Adipose tissue (tissue), 3 donors: ENCODE measurements around the gene TRIM14. TPM values are rescaled to one million over a fixed set of nuclear protein-coding genes. Genes with fewer than 3 reads are reported as not detected.
"Not testable (repeated sequence)": the region's sequence is repeated elsewhere in the genome, so short reads cannot be mapped to it uniquely, and the experiment has no call there.

Experiments used
- H3K27ac ChIP-seq: one replicate; pipeline ENCODE4 v1.5.1; 2013; ENCODE audit warnings: low read depth, low read length
- WGBS, 3 donors: extraction: QIAGEN DNeasy Blood & Tissue Kit; methylation state at CpG; one replicate each; pipeline ENCODE4 v1.1.7; 2013; 5-methylcytosine and 5-hydroxymethylcytosine counted together
- polyA plus RNA-seq, 3 donors: library from polyadenylated mRNA; stranded (reverse); fragments of 200-250 nt; gene quantifications; one replicate each; pipeline ENCODE4 v1.2.3, GENCODE V29; 2013
- donor health status: healthy with polysubstance abuse.
- donor health status: Bipolar disorder and iron deficiency.
- donor health status: healthy.

TRIM14 gene
- polyA plus RNA-seq, 3 donors: 1.2 to 5.6 (median 2.6) TPM

DNA sequence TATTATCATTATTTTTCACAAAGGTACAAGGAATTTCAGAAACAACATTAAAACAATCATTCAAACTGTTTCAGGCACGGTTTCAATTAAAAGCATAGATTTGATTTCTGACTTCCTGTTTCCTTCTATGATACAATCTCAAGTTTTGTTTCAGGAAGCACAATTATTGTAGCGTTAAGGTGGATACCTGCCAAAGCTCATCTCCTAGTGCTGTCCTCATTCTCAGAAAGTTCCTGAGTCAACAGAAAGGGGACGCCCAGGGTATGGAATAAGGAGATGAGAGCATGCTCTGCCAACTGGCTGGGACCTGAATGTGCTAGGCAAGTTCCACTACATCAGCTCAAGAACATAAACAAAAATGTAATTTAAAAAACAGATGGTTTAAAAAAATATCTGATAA lies 2.0 kb upstream of the TRIM14 start:
- WGBS, 3 donors: 13 to 36% (median 16%) methylated on average over 3 of the region's 3 CpGs

GRCh38 chr9:98120476-98120875 lies 1.5 kb upstream of the TRIM14 start:
- no peak overlapping the region for H3K27ac ChIP-seq
- WGBS, 3 donors: 44 to 62% (median 51%) methylated on average over 3 of the region's 3 CpGs

More for the DNA sequence above, 2.0 kb upstream of the TRIM14 start:
- H3K27ac ChIP-seq: no peak overlapping the region

DNA sequence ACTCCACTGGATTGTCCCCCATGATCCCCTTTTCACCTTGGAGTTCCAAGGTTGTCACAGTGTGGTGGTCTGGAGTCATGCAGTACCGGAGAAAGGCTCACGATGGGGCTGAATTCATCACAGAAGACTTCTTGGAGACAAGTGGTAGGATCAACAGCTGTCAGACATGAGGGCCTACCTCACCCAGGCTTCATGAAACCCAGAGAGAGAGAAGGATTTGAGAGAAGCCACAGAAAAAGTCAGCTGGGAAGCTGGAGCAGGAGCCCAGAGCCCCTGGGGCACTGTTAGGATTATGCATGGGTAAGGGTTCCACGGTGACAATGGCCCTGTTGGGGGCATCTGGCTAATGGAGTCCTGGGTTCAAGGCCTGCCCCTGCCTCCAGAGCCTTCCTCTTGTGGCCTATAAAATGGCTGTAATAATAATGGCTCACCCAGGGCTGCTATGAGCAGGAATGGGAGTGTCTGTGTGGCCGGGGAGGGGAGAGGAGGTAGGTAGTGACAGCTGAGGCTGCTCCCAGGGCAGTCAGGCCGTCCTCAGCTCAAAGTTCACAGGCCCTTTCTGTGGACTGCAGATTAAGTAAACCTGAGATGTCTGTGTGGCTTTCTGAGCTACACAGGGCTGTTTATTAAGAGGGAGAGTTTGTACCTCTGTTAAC lies 910 bp downstream of the TRIM14 start:
- H3K27ac ChIP-seq: no peak overlapping the region
- WGBS, 3 donors: 50 to 58% (median 53%) methylated on average over 5 of the region's 5 CpGs

GRCh38 chr9:98117097-98117496 lies 1.9 kb downstream of the TRIM14 start:
- H3K27ac ChIP-seq: not testable (repeated sequence)
- WGBS, 3 donors: 94 to 99% (median 94%) methylated on average over 6 of the region's 6 CpGs

DNA sequence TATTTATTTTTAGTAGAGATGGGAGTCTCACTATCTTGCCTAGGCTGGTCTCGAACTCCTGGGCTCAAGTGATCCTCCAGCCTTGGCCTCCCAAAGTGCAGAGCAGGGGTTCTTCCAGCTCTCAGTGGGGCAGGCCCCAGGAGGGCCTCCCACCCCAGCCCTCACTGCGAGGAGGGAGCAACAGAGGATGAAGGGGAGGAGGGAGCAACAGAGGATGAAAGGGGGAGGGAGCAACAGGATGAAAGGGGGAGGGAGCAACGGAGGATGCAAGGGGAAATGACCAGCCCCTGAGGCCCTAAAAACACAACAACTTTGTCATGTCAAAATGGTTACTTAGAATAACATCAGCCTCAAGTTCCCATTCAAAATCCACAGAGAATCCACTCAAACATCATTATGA lies 10.0 kb downstream of the TRIM14 start:
- 51 to 72% (median 52%) methylated on average over 3 of the region's 3 CpGs for WGBS, 3 donors
- no peak overlapping the region for H3K27ac ChIP-seq

GRCh38 chr9:98108531-98109031 lies 10.4 kb downstream of the TRIM14 start:
- H3K27ac ChIP-seq: no peak overlapping the region
- WGBS, 3 donors: 58 to 89% (median 72%) methylated on average over 5 of the region's 5 CpGs

GRCh38 chr9:98107926-98108325 lies 11.1 kb downstream of the TRIM14 start:
- 81 to 96% (median 88%) methylated on average over 2 of the region's 2 CpGs for WGBS, 3 donors
- no peak overlapping the region for H3K27ac ChIP-seq

DNA sequence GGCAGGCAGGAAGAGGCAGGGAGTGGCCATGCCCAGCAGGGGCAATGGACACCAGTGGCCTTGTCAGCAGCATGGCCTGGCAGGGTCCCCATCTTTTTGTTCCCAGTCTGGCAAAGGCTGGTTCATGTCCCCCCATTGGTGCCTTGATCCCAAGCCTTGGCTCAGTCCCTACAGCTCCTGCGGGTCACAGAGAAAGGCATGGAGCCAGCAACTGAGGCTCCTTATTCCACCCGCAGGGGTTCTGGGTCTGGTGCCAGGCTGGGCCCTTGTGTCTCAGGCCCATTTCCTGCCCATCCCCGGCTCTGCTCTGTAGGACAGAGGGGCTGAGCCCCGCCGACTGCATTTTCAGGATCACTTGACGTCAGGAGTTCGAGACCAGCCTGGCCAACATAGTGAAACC lies 14.0 kb downstream of the TRIM14 start:
- no peak overlapping the region for H3K27ac ChIP-seq
- WGBS, 3 donors: 91 to 96% (median 93%) methylated on average over 7 of the region's 7 CpGs

DNA sequence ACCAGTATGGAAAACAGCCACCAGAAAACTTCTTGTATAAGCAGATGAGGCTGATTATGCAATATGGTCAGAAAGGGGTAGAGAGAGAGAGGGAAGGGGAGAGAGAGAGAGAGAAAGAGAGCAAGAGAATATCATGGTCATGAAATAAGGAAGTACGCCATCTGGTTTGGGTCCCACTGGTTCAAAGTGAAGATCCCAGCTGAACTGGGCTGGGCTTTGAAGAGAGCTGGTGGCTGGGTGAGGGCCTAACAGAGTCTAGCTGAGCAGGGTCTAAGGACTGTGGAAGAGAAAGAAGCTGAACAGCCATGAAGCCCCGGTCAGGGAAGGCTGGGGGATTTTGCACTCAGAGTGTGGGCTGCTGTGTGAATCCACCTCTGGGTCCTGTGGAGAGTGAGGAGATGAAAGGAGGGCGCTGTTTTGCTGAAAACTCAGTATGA lies 14.6 kb downstream of the TRIM14 start:
- 62 to 86% (median 65%) methylated on average over 3 of the region's 3 CpGs for WGBS, 3 donors
- H3K27ac ChIP-seq: no peak overlapping the region

- H3K27ac ChIP-seq: no peak overlapping the region
- 22 to 63% (median 30%) methylated on average over 6 of the region's 6 CpGs for WGBS, 3 donors
Observed at GRCh38 chr9:98101868-98102273, 17.2 kb downstream of the TRIM14 start.

DNA sequence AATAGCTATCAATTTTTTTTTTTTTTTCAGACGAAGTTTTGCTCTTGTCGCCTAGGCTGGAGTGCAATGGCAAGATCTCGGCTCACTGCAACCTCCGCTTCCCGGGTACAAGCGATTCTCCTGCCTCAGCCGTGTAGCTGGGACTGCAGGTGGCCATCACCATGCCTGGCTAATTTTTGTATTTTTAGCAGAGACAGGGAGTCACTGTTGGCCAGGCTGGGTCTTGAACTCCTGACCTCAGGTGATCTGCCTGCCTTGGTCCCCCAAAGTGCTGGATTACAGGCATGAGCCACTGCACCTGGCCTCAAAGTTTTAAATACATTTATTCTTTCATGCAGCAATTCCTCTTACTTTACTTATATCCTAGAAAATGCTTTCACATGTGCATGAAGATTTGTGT lies 17.6 kb downstream of the TRIM14 start:
- no peak overlapping the region for H3K27ac ChIP-seq
- 83 to 90% (median 90%) methylated on average over 7 of the region's 7 CpGs for WGBS, 3 donors

DNA sequence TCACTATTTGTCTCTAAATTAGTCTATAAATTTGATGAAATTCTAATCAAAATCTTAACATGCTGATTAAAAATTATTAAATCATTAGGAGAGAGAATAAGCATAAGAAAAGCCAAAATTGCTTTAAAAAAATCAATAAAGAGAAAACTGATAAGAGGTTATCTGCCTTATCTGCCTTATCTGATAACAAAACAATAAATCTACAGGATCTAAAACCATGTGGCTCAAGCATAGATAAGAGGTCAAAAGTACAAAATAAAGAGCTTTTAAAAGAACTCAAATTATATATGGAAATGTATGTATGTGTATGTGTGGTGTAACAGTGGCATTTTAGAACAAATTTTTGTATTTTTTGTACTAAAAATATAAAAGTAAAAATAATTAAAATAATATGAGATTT lies 18.6 kb downstream of the TRIM14 start:
- H3K27ac ChIP-seq: no peak overlapping the region

DNA sequence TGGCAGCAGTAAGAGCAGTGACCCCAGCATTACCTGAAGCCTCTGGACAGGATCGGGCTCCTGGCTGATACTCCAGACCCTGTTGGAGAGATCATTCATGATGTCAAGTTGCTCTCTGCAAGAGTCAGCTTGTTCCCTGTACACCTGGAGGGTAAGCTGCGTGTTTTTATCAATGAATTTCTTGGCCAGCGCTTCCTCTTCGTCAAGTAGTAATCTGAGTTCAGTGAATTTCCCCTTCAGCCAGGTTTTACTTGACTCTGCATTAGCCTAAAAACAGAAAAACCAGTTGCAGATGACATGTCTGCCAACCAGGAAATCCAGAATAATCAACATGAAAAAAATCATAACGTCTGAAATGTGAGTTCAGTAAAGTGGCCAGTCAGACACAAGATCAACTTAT lies 19.1 kb downstream of the TRIM14 start:
- no peak overlapping the region for H3K27ac ChIP-seq
- WGBS, 3 donors: 60 to 66% (median 60%) methylated on average over 5 of the region's 5 CpGs

GRCh38 chr9:98099346-98099745 lies 19.7 kb downstream of the TRIM14 start:
- WGBS, 3 donors: 96 to 98% (median 96%) methylated on average over 2 of the region's 2 CpGs
- no peak overlapping the region for H3K27ac ChIP-seq

- 83 to 85% (median 84%) methylated on average over 4 of the region's 4 CpGs for WGBS, 3 donors
- H3K27ac ChIP-seq: no peak overlapping the region
Observed at GRCh38 chr9:98097836-98098235, 21.2 kb downstream of the TRIM14 start.

DNA sequence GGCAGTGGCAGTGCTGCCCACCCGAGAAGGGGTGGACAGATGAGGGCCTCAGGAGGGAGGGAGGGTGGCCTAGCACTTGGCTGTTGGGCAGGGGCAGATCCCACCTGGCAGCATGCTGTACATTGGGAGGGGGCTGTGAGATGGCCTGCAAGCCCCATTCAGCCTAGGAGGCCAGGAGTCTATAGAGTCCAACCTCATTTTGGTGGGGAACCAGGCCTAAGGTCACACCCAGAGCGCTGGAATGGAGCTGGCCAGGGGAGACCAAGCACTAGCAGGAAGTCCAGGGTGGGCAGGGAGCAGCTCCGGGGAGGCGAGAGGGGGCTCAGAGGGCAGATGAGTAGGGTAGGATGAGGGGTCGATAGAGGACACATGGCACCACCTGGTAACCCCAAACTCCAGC lies 22.9 kb downstream of the TRIM14 start:
- no peak overlapping the region for H3K27ac ChIP-seq
- WGBS, 3 donors: 96 to 97% (median 97%) methylated on average over 5 of the region's 5 CpGs

DNA sequence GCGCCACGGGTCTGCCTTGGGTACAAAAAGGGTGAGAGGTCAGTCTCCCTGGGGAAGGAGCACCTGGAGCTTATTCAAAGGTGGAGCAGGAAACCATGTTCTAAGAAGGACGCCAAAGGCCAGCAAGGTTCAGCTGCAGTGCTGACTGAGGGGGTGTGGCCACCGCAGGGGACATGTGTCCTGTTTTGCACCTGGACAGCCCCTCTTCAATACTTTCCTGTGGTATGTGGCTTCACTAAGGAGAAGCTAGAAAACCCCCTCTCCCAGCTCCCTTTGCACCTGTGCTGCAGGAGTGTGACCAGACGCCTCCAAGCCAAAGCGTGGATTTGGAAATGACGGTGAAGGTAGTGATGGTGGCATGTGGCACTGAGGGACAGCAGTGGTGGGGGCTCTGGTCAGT lies 23.6 kb downstream of the TRIM14 start:
- 82 to 90% (median 84%) methylated on average over 7 of the region's 7 CpGs for WGBS, 3 donors
- H3K27ac ChIP-seq: no peak overlapping the region

DNA sequence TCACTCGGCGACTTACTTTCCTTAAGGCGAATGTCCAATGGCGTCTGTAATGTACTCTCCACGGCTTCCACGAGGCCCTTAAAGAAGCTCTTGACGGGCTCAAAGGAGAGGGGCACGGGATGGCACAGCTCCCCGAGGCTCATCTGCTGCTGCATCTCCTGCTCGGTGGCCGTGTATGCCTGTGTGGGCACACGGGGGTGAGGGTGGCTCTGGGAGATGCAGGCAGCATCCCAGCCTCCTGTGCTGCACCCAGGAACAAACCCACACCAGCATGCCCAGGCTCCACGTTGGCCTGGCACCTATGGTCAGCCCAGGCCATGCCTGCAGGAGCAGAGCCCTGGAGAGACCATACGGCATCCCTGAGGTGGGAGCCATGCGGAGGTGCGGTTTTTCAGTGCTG lies 24.2 kb downstream of the TRIM14 start:
- H3K27ac ChIP-seq: no peak overlapping the region
- 85 to 94% (median 92%) methylated on average over 13 to 16 of the region's 16 CpGs for WGBS, 3 donors

- WGBS, 3 donors: 83 to 89% (median 85%) methylated on average over 4 of the region's 4 CpGs
- H3K27ac ChIP-seq: no peak overlapping the region
Observed at GRCh38 chr9:98094316-98094715, 24.7 kb downstream of the TRIM14 start.

- no peak overlapping the region for H3K27ac ChIP-seq
- 68 to 85% (median 72%) methylated on average over 11 of the region's 11 CpGs for WGBS, 3 donors
Observed at GRCh38 chr9:98092613-98092931, 26.4 kb downstream of the TRIM14 start.
